ENCODE measurements around the gene EHD1.

Gene EHD1

GRCh38 chr11:64809781-64810241 lies 68.6 kb downstream of the EHD1 start:
- DNase-seq (ENCODE audit: low read depth): no peak

GRCh38 chr11:64805481-64805880 lies 72.9 kb downstream of the EHD1 start:
- DNase-seq (ENCODE audit: low read depth): no peak
- no peak for TF ChIP-seq CTCF (conservative IDR thresholded peaks at IDR 0.05; ENCODE audit: low read length)
- H3K4me3 ChIP-seq (ENCODE audit: low read length): no peak overlapping the region

More at GRCh38 chr11:64809781-64810241, 68.6 kb downstream of the EHD1 start:
- no peak for TF ChIP-seq CTCF (conservative IDR thresholded peaks at IDR 0.05; ENCODE audit: low read length)
- peak overlapping the region; percentile 84 for H3K4me3 ChIP-seq (ENCODE audit: low read length)

GRCh38 chr11:64804346-64805210 lies 73.8 kb downstream of the EHD1 start:
- H3K4me3 ChIP-seq (ENCODE audit: low read length): no peak overlapping the region; the same call in 1 of the 2 replicates
- no peak for TF ChIP-seq CTCF (conservative IDR thresholded peaks at IDR 0.05; ENCODE audit: low read length)
- no peak for DNase-seq (ENCODE audit: low read depth)

- DNase-seq (ENCODE audit: low read depth): no peak
- peak overlapping the region; percentile 77 for H3K4me3 ChIP-seq (ENCODE audit: low read length)
- TF ChIP-seq CTCF (conservative IDR thresholded peaks at IDR 0.05; ENCODE audit: low read length): no peak
Measured at GRCh38 chr11:64803846-64804345, 74.5 kb downstream of the EHD1 start.

GRCh38 chr11:64803158-64803845 lies 75.1 kb downstream of the EHD1 start, which contains the start of gene MAP4K2:
Gene MAP4K2 (minus strand): TSS chr11:64803214. CDS start chr11:64803149, 65 bp downstream.
- peak; percentile 19; the same call in 1 of the 2 replicates for TF ChIP-seq CTCF (conservative IDR thresholded peaks at IDR 0.05; ENCODE audit: low read length)
- peak; percentile 74 for DNase-seq (ENCODE audit: low read depth)
- peak within 1 kb of the TSS; percentile 77 for H3K4me3 ChIP-seq (ENCODE audit: low read length)

GRCh38 chr11:64802370-64803157 lies 75.9 kb downstream of the EHD1 start:
- no peak for TF ChIP-seq CTCF (conservative IDR thresholded peaks at IDR 0.05; ENCODE audit: low read length)
- no peak for DNase-seq (ENCODE audit: low read depth)
- peak overlapping the region; percentile 58 for H3K4me3 ChIP-seq (ENCODE audit: low read length)

All from AG10803 (cell line).